Gastrocnemius medialis (tissue), 4 donors: Measurements from ENCODE around the gene CD177. TPM values are rescaled to one million over a fixed set of nuclear protein-coding genes. Genes with fewer than 3 reads are reported as not detected.

ENCODE experiments used
- ATAC-seq, 2 donors: fragments of 150-250 bp; one replicate each; pipeline ENCODE4 v1.9.1; 2016
- DNase-seq, 2 donors: peaks; one replicate each; pipeline ENCODE4 v3.0.0-alpha.2; 2019
- H3K27ac ChIP-seq, 4 donors: fragments of 200-600 bp; sonication (generic); 1 replicate in 1 of 4; 2 replicates in 3 of 4; pipeline ENCODE4 v1.5.1; 2016 to 2018; ENCODE audit warnings: mild to moderate bottlenecking in 2 of 4, moderate library complexity in 1 of 4
- H3K27me3 ChIP-seq, 3 donors: fragments of 200-600 bp; sonication (generic) in 2 of 3; 1 replicate in 1 of 3; 2 replicates in 2 of 3; pipeline versions ENCODE4 v1.5.1 to v1.6.0; 2016 to 2019; ENCODE audit warnings: mild to moderate bottlenecking in 1 of 3, moderate library complexity in 1 of 3
- H3K36me3 ChIP-seq, 2 donors: fragments of 200-600 bp; sonication (generic) in 1 of 2; one replicate each; pipeline ENCODE4 v1.5.1; 2017 to 2018
- H3K4me1 ChIP-seq, 2 donors: fragments of 200-600 bp; sonication (generic) in 1 of 2; one replicate each; pipeline ENCODE4 v1.5.1; 2016 to 2017; ENCODE audit warnings: mild to moderate bottlenecking in 2 of 2
- H3K4me3 ChIP-seq, 4 donors: fragments of 200-600 bp; sonication (generic) in 3 of 4; 1 replicate in 1 of 4; 2 replicates in 3 of 4; pipeline ENCODE4 v1.5.1; 2016 to 2019; ENCODE audit warnings: mild to moderate bottlenecking in 2 of 4
- H3K9me3 ChIP-seq, 3 donors: fragments of 200-600 bp; sonication (generic) in 2 of 3; 1 replicate in 1 of 3; 2 replicates in 2 of 3; pipeline ENCODE4 v1.5.1; 2016 to 2019
- CTCF ChIP-seq, 5 experiments: fragments of 450-650 bp in 3 of 5; fragments of 200-600 bp in 2 of 5; sonication (generic) in 2 of 5; IDR thresholded peaks in 4 of 5; conservative IDR thresholded peaks in 1 of 5; 1 replicate in 4 of 5; 2 replicates in 1 of 5; pipeline ENCODE4 v1.5.1; 2016 to 2019; ENCODE audit warnings: antibody characterized with exemption in 5 of 5, mild to moderate bottlenecking in 3 of 5, moderate library complexity in 3 of 5
- POLR2A ChIP-seq, 2 donors: fragments of 450-650 bp; IDR thresholded peaks; one replicate each; pipeline ENCODE4 v1.6.1; 2017; ENCODE audit warnings: antibody characterized with exemption in 2 of 2, mild to moderate bottlenecking in 2 of 2, moderate library complexity in 2 of 2
- in situ Hi-C, 4 donors: fragments of 200-750 bp; cut with MboI; loops; one replicate each; pipeline versions ENCODE4 v1.15.0 to v1.8.0; 2017; ENCODE audit warnings: low sequenced_read_pairs in 4 of 4
- intact Hi-C: fragments of 100-400 bp; cut with DNase I; formaldehyde crosslinking; loops from one replicate; pipeline ENCODE4 v1.15.1; 2023; ENCODE audit warnings: low total_unique reads
- total RNA-seq, 4 donors: library from RNA; depleted of rRNA; stranded (reverse); fragments of >200 nt; gene quantifications; one replicate each; pipeline versions ENCODE4 v1.1.0 to v1.2.3, GENCODE V29; 2016

CD177 gene
- total RNA-seq, 4 donors from 2014 or later = 1.3 to 2.9 (median 2.6) TPM; not detected in 1

GRCh38 chr19:43315851-43316250 lies 37.6 kb upstream of the CD177 start:
- Histone ChIP-seq H3K36me3 (no peaks in the 10 kb centered on the region), H3K9me3 (no peaks in the 10 kb centered on the region), H3K4me3 (no peak overlapping the region), H3K4me1 (no peaks in the 10 kb centered on the region), H3K27me3 (no peaks in the 10 kb centered on the region), H3K27ac (no peak overlapping the region)
- in situ Hi-C loops (no loop called here), intact Hi-C loops (no loop called here)
- ATAC-seq (no peak), DNase-seq (no peak)
- TF ChIP-seq POLR2A (IDR thresholded peaks at IDR 0.05) (no peak), CTCF (IDR thresholded peaks at IDR 0.05 in 4 of 5, conservative IDR thresholded peaks at IDR 0.05 in 1 of 5) (no peak)

GRCh38 chr19:43316591-43317319 lies 36.7 kb upstream of the CD177 start:
- H3K27ac ChIP-seq = no peak overlapping the region
- TF ChIP-seq CTCF (IDR thresholded peaks at IDR 0.05 in 4 of 5, conservative IDR thresholded peaks at IDR 0.05 in 1 of 5) (no peak), POLR2A (IDR thresholded peaks at IDR 0.05) (no peak)
- in situ Hi-C loops = no loop called here
- no peaks in the 10 kb centered on the region for H3K4me1 ChIP-seq
- H3K4me3 ChIP-seq = no peak overlapping the region
- no peaks in the 10 kb centered on the region for H3K36me3 ChIP-seq
- H3K27me3 ChIP-seq = no peaks in the 10 kb centered on the region
- ATAC-seq = no peak
- intact Hi-C loops = no loop called here
- no peak for DNase-seq
- no peaks in the 10 kb centered on the region for H3K9me3 ChIP-seq

- in situ Hi-C loops = no loop called here
- Histone ChIP-seq H3K4me1 (no peaks in the 10 kb centered on the region), H3K9me3 (no peaks in the 10 kb centered on the region), H3K4me3 (no peak overlapping the region), H3K27me3 (no peaks in the 10 kb centered on the region), H3K27ac (no peak overlapping the region), H3K36me3 (no peaks in the 10 kb centered on the region)
- no peak for TF ChIP-seq CTCF (IDR thresholded peaks at IDR 0.05 in 4 of 5, conservative IDR thresholded peaks at IDR 0.05 in 1 of 5)
- no peak for TF ChIP-seq POLR2A (IDR thresholded peaks at IDR 0.05)
- DNase-seq (no peak), ATAC-seq (no peak)
- intact Hi-C loops = no loop called here
Observed at GRCh38 chr19:43318203-43318602, 35.3 kb upstream of the CD177 start.

- TF ChIP-seq POLR2A (IDR thresholded peaks at IDR 0.05) = no peak
- no peak for TF ChIP-seq CTCF (IDR thresholded peaks at IDR 0.05 in 4 of 5, conservative IDR thresholded peaks at IDR 0.05 in 1 of 5)
- no peaks in the 10 kb centered on the region for H3K4me1 ChIP-seq
- ATAC-seq = no peak
- no peak overlapping the region for H3K27ac ChIP-seq
- DNase-seq = no peak
- H3K9me3 ChIP-seq = no peaks in the 10 kb centered on the region
- intact Hi-C loops (no loop called here), in situ Hi-C loops (no loop called here)
- no peak overlapping the region for H3K4me3 ChIP-seq
- H3K36me3 ChIP-seq = no peaks in the 10 kb centered on the region
- H3K27me3 ChIP-seq = no peaks in the 10 kb centered on the region
Observed at GRCh38 chr19:43318796-43319314, 34.6 kb upstream of the CD177 start.
